Osteoblast (primary cell): Measurements from ENCODE around the gene TRPM5. TPM values are rescaled to one million over a fixed set of nuclear protein-coding genes. Genes with fewer than 3 reads are reported as not detected.

Experiments
- DNase-seq: peaks from one replicate; pipeline ENCODE4 v3.0.0; 2011; ENCODE audit warnings: low spot score, mixed read lengths; ENCODE audit not compliant: insufficient read length; ENCODE audit errors: missing footprints
- H2AFZ ChIP-seq: 2 replicates; pipeline ENCODE4 v1.6.0; 2011; ENCODE audit warnings: mild to moderate bottlenecking, low read length
- H3K27ac ChIP-seq: 2 replicates; pipeline ENCODE4 v1.5.1; 2011; ENCODE audit warnings: mild to moderate bottlenecking, low read depth, low read length, moderate library complexity
- H3K27me3 ChIP-seq: 2 replicates; pipeline ENCODE4 v1.6.0; 2012; ENCODE audit warnings: mild to moderate bottlenecking, control low read depth, inconsistent platforms, low read length, moderate library complexity; ENCODE audit not compliant: insufficient read depth
- H3K36me3 ChIP-seq: 2 replicates; pipeline ENCODE4 v1.5.1; 2011; ENCODE audit warnings: mild to moderate bottlenecking, low read length, control low read depth, moderate library complexity; ENCODE audit not compliant: insufficient read depth
- H3K4me1 ChIP-seq: 2 replicates; pipeline ENCODE4 v1.5.1; 2011; ENCODE audit warnings: mild to moderate bottlenecking, low read length, control low read depth, moderate library complexity; ENCODE audit not compliant: insufficient read depth
- H3K4me2 ChIP-seq: 2 replicates; pipeline ENCODE4 v1.6.0; 2011; ENCODE audit warnings: mild to moderate bottlenecking, low read length; ENCODE audit not compliant: insufficient read depth
- H3K4me3 ChIP-seq: fragments of 200-600 bp; sonication (generic); 3 replicates; pipeline ENCODE4 v1.5.1; 2012; ENCODE audit warnings: mild to moderate bottlenecking, low read length, inconsistent platforms; ENCODE audit not compliant: insufficient read depth
- H3K79me2 ChIP-seq: 2 replicates; pipeline ENCODE4 v1.6.0; 2012; ENCODE audit warnings: mild to moderate bottlenecking, low read length, control low read depth, inconsistent platforms; ENCODE audit not compliant: insufficient read depth
- H3K9me3 ChIP-seq: 2 replicates; pipeline ENCODE4 v1.5.1; 2011; ENCODE audit warnings: low read depth, low read length, control low read depth
- H4K20me1 ChIP-seq: 2 replicates; pipeline ENCODE4 v1.6.0; 2012; ENCODE audit warnings: mild to moderate bottlenecking, low read length, control low read depth; ENCODE audit not compliant: insufficient read depth
- CTCF ChIP-seq: IDR thresholded peaks from 2 replicates; pipeline ENCODE4 v1.5.1; 2011; ENCODE audit warnings: mild to moderate bottlenecking, low read depth, low read length, moderate library complexity; ENCODE audit errors: extremely low read depth
- total RNA-seq: library from RNA; depleted of rRNA; stranded (reverse); fragments of >200 nt; gene quantifications from 2 replicates; pipeline ENCODE4 v1.2.3, GENCODE V29; 2012

The TRPM5 gene
- total RNA-seq, 1 donor = not detected

- H3K27ac ChIP-seq = no peak overlapping the region
- no peak overlapping the region for H2AFZ ChIP-seq
- no peaks in the 10 kb centered on the region for H4K20me1 ChIP-seq
- no peaks in the 10 kb centered on the region for H3K36me3 ChIP-seq
- H3K27me3 ChIP-seq = no peaks in the 10 kb centered on the region
- peak; percentile 99 for DNase-seq
- TF ChIP-seq CTCF = peak; percentile 88
- H3K4me1 ChIP-seq = no peaks in the 10 kb centered on the region
- H3K4me2 ChIP-seq = peak overlapping the region; percentile 29
- H3K4me3 ChIP-seq = no peak overlapping the region
- H3K79me2 ChIP-seq = no peaks in the 10 kb centered on the region
- H3K9me3 ChIP-seq = no peaks in the 10 kb centered on the region
These were observed 24.4 kb downstream of the TRPM5 start for GRCh38 chr11:2419638-2420501.

- no peaks in the 10 kb centered on the region for H3K79me2 ChIP-seq
- no peaks in the 10 kb centered on the region for H3K9me3 ChIP-seq
- H3K4me1 ChIP-seq = no peaks in the 10 kb centered on the region
- H3K36me3 ChIP-seq = no peaks in the 10 kb centered on the region
- TF ChIP-seq CTCF = no peak
- H3K27ac ChIP-seq = no peak overlapping the region
- H3K27me3 ChIP-seq = no peaks in the 10 kb centered on the region
- no peak overlapping the region for H3K4me3 ChIP-seq
- no peaks in the 10 kb centered on the region for H4K20me1 ChIP-seq
- no peak for DNase-seq
- H3K4me2 ChIP-seq = no peak overlapping the region
- H2AFZ ChIP-seq = no peak overlapping the region
These were observed 25.5 kb downstream of the TRPM5 start for GRCh38 chr11:2418693-2419360.

- Histone ChIP-seq H3K27me3 (no peaks in the 10 kb centered on the region), H2AFZ (no peak overlapping the region), H3K4me3 (no peak overlapping the region), H3K36me3 (no peaks in the 10 kb centered on the region), H3K79me2 (no peaks in the 10 kb centered on the region), H3K27ac (no peak overlapping the region), H3K4me2 (no peak overlapping the region), H3K9me3 (no peaks in the 10 kb centered on the region), H3K4me1 (no peaks in the 10 kb centered on the region), H4K20me1 (no peaks in the 10 kb centered on the region)
- no peak for DNase-seq
- TF ChIP-seq CTCF = no peak
These were observed 26.2 kb downstream of the TRPM5 start for GRCh38 chr11:2417856-2418692.
